ENCODE results near the gene MPP1. TPM values are rescaled to one million over a fixed set of nuclear protein-coding genes. Genes with fewer than 3 reads are reported as not detected.

MPP1 gene
- polyA plus RNA-seq, 10 donors: 14.6 to 36.4 (median 20.3) TPM

GRCh38 chrX:154732421-154733065 is 72.7 kb downstream of the MPP1 start:
- DNase-seq: no peak

- no peak for DNase-seq
Observed at GRCh38 chrX:154731881-154732280, 73.4 kb downstream of the MPP1 start.

GRCh38 chrX:154731184-154731583 is 74.1 kb downstream of the MPP1 start:
- DNase-seq: no peak

GRCh38 chrX:154730253-154730891 is 74.9 kb downstream of the MPP1 start:
- peak in 2 of 3 donors; percentile 57 to 70 for DNase-seq

- no peak for DNase-seq
Observed at GRCh38 chrX:154729439-154729838, 75.8 kb downstream of the MPP1 start.

Other genes with a start within 250 kb of the MPP1 start
- gene CTAG1A, start 220.4 kb downstream of the MPP1 start, polyA plus RNA-seq (ENCODE audit: insufficient read length in 10 of 10): not detected
- not detected for gene CTAG1B, start 186.2 kb downstream of the MPP1 start, polyA plus RNA-seq (ENCODE audit: insufficient read length in 10 of 10)
- gene CTAG2, start 151.9 kb downstream of the MPP1 start, polyA plus RNA-seq (ENCODE audit: insufficient read length in 10 of 10): not detected
- gene GAB3, start 54.4 kb downstream of the MPP1 start, polyA plus RNA-seq (ENCODE audit: insufficient read length in 10 of 10): 10 to 100 TPM in 1 of 10 donors, 1 to 10 TPM in 9; 3.2 to 11.3 (median 5.8) TPM
- gene DKC1, start 42.6 kb downstream of the MPP1 start, polyA plus RNA-seq (ENCODE audit: insufficient read length in 10 of 10): 10 to 100 TPM; 29.8 to 46.1 (median 38.4) TPM
- gene SMIM9, start 29.2 kb upstream of the MPP1 start, polyA plus RNA-seq (ENCODE audit: insufficient read length in 10 of 10): not detected
- gene F8A1, start 80.9 kb upstream of the MPP1 start, polyA plus RNA-seq (ENCODE audit: insufficient read length in 10 of 10): 10 to 100 TPM in 6 of 10 donors, 1 to 10 TPM in 4; 4.7 to 21.1 (median 10.2) TPM
- gene F8, start 217.2 kb upstream of the MPP1 start, polyA plus RNA-seq (ENCODE audit: insufficient read length in 10 of 10): 1 to 10 TPM; 3.3 to 8.1 (median 5.3) TPM
- 100 to 1,000 TPM; 128 to 151 (median 137) TPM for gene FUNDC2, start 221.4 kb upstream of the MPP1 start, polyA plus RNA-seq (ENCODE audit: insufficient read length in 10 of 10)

All from muscle of back (tissue), 11 donors.